ENCODE results near the gene ROCK2.

DNA sequence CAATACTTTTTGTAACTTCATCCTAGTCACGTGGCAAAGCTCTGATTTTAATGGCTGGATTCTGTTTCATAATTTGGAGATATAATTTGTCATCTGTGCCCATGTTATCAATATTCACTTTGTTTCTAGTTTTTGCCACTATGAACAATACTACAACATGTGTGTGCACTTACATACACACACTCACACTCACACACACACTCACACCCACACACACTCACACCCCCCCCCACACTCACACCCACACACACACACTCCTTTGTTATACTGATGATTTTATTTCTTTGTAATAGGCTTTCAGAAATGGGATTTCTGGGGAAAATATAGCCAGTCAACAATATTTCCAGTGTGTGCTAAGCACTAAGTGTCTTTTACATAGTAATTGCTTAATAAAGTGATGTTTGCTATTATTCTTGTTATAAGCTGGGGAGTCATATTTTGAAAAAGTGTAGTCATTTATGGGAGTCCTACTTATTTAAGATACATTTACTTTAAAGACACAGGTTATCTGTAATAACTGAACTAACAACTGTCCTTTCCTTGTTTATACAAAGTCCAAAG, 22.8 kb upstream of the ROCK2 start:
- no peak for TF ChIP-seq ELF4 (IDR thresholded peaks at IDR 0.05)
- no peak for TF ChIP-seq CTBP1 (IDR thresholded peaks at IDR 0.05; ENCODE audit: borderline replicate concordance)
- no peak for TF ChIP-seq TARDBP (IDR thresholded peaks at IDR 0.05)
- no peak for TF ChIP-seq FOXK2 (IDR thresholded peaks at IDR 0.05)
- TF ChIP-seq L3MBTL2 (conservative IDR thresholded peaks at IDR 0.05) = no peak
- no peak for TF ChIP-seq HDGF (IDR thresholded peaks at IDR 0.05; ENCODE audit: borderline replicate concordance)
- TF ChIP-seq SUZ12 (IDR thresholded peaks at IDR 0.05) = no peak
- no peak for TF ChIP-seq SP1 (IDR thresholded peaks at IDR 0.05)
- TF ChIP-seq BHLHE40 (IDR thresholded peaks at IDR 0.05; ENCODE audit: borderline replicate concordance) = no peak

All from HEK293T (cell line).